Rectal smooth muscle tissue (tissue), 1 donor: Measurements from ENCODE around the gene DHRS13.
A peak's percentile ranks its signal among the peaks of the same experiment; 100 is the strongest.

Experiments
- H3K27ac ChIP-seq: one replicate; pipeline ENCODE4 v1.7.0; 2013; ENCODE audit warnings: low read depth, low read length, inconsistent platforms
- H3K27me3 ChIP-seq: one replicate; pipeline ENCODE4 v1.7.0; 2013; ENCODE audit warnings: low read length; ENCODE audit not compliant: control insufficient read depth, insufficient read depth
- H3K36me3 ChIP-seq: one replicate; pipeline ENCODE4 v1.7.0; 2013; ENCODE audit warnings: low read length; ENCODE audit not compliant: control insufficient read depth, insufficient read depth
- H3K4me1 ChIP-seq: one replicate; pipeline ENCODE4 v1.7.0; 2013; ENCODE audit warnings: low read length; ENCODE audit not compliant: control insufficient read depth, insufficient read depth
- H3K4me3 ChIP-seq: one replicate; pipeline ENCODE4 v1.7.0; 2013; ENCODE audit warnings: low read length
- H3K9ac ChIP-seq: one replicate; pipeline ENCODE4 v1.7.0; 2013; ENCODE audit warnings: low read length

The DHRS13 gene

DNA sequence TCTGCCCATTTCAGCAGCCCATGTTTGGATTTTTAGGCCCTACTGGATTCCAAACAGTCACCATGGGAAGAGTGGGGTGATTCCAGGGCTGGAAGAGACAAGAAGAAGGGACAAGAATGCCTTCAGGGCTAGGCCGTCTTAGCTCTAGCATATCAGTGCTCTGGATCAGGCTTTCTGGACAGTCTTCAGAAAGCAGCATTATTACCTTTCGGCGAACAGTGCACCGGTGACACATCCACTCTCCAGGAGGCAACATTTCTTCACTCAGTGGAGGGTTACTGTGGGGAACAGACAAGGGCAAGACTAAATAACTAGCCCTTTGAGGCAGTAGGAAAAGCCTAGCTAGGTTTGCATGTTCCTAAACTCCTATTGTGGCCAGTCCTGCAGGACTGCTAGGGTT is 23.9 kb upstream of the DHRS13 start:
- peak overlapping the region; percentile 22 for H3K9ac ChIP-seq
- no peak overlapping the region for H3K27ac ChIP-seq
- no peak overlapping the region for H3K4me3 ChIP-seq
- peaks cover 14% of the 10 kb centered on the region for H3K36me3 ChIP-seq
- no peaks in the 10 kb centered on the region for H3K27me3 ChIP-seq
- no peaks in the 10 kb centered on the region for H3K4me1 ChIP-seq

DNA sequence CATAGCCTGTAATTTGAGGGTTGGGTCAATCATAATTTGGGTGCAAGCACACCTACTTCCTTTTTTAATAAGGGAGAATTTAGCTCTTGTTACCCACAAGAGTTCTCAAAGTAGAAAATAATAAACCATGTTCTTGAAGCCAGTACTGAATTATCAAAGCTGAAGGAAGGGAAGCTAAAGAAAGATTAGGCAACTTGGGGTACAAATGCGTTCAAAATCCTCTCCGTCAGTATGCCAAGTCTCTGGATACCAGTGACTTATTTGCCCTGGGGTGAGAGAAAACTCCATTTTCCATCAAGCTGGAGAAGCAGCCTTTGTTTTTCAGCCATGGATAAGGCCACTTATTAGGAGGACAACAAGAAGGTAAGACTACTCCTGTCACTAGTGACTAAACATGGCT is 23.5 kb upstream of the DHRS13 start:
- H3K27me3 ChIP-seq = no peaks in the 10 kb centered on the region
- H3K9ac ChIP-seq = peak overlapping the region; percentile 22
- H3K4me1 ChIP-seq = no peaks in the 10 kb centered on the region
- no peak overlapping the region for H3K4me3 ChIP-seq
- H3K27ac ChIP-seq = no peak overlapping the region
- H3K36me3 ChIP-seq = peaks cover 17% of the 10 kb centered on the region

DNA sequence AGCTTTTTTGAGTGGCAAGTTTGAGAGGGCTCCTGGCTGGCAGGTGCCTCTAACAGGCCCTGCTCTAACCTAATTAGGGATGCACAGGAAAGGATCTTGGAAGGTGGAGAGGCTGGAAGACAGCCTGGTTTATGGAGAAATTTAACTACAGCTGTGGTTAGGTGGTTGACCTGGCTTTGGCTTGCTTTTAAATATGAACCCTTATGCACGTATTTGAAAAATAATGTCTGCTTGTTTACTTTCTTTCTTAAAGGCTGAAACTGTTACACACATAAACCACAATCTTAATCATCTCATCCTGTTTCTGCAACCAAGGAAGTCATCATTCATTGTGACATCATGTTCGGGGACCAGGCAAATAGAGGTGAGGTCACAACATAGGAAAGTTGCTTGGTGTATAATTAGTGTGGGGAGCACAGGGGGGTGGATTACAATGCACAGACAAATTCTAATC is 23.1 kb upstream of the DHRS13 start:
- Histone ChIP-seq H3K9ac (no peak overlapping the region), H3K4me3 (no peak overlapping the region), H3K4me1 (no peaks in the 10 kb centered on the region), H3K36me3 (peaks cover 19% of the 10 kb centered on the region), H3K27ac (no peak overlapping the region), H3K27me3 (no peaks in the 10 kb centered on the region)

DNA sequence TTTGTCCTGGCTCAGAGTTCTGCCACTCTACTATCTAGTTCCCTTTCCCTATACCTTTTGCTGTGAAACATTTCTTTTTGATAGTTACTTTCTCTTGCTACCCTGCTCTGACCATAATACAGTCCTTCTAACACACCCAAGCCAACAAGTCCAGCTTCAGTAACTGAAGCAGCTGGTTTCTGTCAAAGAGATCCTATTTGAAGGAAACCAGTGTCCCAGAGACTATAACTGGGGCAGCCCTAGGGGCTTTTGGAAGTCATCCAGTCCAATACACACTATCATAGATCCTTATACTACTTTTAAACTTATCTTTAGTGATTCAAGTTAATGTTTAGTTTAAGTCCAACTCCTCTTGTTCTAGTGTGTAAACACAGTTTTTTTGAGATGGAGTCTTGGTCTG is 17.3 kb upstream of the DHRS13 start:
- H3K9ac ChIP-seq = no peak overlapping the region
- no peaks in the 10 kb centered on the region for H3K27me3 ChIP-seq
- H3K4me1 ChIP-seq = no peaks in the 10 kb centered on the region
- peaks cover 51% of the 10 kb centered on the region for H3K36me3 ChIP-seq
- no peak overlapping the region for H3K4me3 ChIP-seq
- no peak overlapping the region for H3K27ac ChIP-seq

DNA sequence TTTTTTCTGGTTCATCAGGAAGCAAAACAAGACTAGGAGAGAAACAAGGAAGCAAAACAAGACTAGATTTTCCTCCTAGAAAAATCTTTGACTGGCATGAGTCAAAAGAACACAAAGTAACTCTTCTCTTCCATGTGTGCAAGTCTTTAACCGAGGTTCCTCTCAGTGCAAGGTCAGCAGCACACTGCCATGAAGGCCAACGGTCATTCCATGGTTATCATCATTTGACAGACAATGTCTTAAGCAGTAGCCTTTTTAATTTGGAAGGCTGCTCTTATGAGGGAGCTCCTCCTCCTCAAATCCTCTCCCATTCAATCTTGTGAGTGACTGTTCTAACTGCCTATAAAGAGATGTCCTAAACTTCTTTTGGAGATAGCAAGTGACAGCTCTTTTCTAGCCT is 15.4 kb upstream of the DHRS13 start:
- Histone ChIP-seq H3K36me3 (peaks cover 54% of the 10 kb centered on the region), H3K4me3 (no peak overlapping the region), H3K27ac (no peak overlapping the region), H3K27me3 (no peaks in the 10 kb centered on the region), H3K4me1 (no peaks in the 10 kb centered on the region), H3K9ac (no peak overlapping the region)

DNA sequence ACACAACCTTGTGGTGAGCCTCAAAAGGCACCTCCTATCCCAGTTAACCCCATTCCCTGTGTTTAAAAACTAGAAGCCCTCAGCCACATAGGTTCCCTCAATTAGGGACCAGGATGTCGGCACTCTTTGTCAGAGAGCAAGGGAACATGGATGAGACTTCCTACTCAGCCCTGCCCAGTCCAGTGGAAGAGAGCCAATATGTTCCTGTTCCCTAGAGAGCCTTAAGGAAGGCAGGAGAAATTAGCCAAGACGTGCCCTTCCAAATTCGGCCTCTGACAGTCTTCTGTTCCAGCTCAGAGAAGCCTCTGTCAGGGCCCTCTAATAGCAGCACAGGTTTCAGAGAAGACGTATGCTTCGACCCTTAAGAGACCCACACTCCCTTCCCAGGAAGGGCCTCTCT is 14.6 kb upstream of the DHRS13 start:
- no peak overlapping the region for H3K9ac ChIP-seq
- peaks cover 62% of the 10 kb centered on the region for H3K36me3 ChIP-seq
- no peaks in the 10 kb centered on the region for H3K4me1 ChIP-seq
- H3K4me3 ChIP-seq = no peak overlapping the region
- H3K27ac ChIP-seq = no peak overlapping the region
- no peaks in the 10 kb centered on the region for H3K27me3 ChIP-seq

DNA sequence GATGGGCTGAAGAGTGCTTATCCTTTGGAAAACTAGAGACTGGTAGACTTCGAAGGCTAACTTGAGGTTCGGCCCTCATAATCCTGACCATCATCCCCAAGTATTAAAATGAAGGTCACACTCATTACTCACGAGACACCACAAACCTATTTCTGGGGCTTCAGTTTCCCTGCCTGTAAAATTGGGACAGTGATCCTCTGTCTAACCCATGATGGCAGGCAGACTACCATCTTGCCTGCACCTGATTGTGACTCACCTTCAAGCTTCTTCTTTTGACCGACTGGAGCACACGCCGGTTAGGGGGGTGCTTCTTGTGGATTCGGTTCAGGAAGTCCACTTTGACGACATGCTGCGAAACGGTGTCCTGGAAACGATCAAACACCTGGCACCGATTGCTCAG is 14.2 kb upstream of the DHRS13 start:
- Histone ChIP-seq H3K9ac (no peak overlapping the region), H3K27ac (no peak overlapping the region), H3K4me3 (no peak overlapping the region), H3K36me3 (peaks cover 67% of the 10 kb centered on the region), H3K27me3 (no peaks in the 10 kb centered on the region), H3K4me1 (no peaks in the 10 kb centered on the region)

DNA sequence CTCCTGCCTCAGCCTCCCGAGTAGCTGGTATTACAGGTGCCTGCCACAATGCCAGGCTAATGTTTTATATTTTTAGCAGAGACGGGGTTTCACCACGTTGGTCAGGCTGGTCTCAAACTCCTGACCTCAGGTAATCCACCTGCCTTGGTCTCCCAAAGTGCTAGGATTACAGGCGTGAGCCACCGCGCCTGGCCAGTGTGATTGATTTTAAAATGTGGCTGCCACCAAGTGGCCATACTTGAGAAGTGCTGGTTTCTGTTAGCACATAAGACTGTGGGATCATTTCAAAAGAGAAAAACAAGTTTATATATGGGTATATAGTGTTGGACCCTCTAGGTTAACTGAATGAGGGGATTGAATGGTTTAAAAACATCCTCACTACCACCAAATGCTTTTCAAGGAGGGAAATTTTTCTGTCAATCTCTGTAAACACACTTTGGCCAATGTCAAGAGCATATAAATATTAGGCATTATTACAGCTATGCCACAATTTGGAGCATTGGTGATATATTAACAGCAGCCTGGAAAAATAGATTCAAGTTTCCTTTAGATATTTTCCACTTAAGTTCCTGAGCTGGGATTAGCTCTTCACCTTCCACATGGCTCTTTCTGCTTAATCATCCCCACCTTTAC is 13.5 kb upstream of the DHRS13 start:
- no peak overlapping the region for H3K27ac ChIP-seq
- peaks cover 69% of the 10 kb centered on the region for H3K36me3 ChIP-seq
- H3K9ac ChIP-seq = no peak overlapping the region
- no peak overlapping the region for H3K4me3 ChIP-seq
- no peaks in the 10 kb centered on the region for H3K4me1 ChIP-seq
- no peaks in the 10 kb centered on the region for H3K27me3 ChIP-seq

DNA sequence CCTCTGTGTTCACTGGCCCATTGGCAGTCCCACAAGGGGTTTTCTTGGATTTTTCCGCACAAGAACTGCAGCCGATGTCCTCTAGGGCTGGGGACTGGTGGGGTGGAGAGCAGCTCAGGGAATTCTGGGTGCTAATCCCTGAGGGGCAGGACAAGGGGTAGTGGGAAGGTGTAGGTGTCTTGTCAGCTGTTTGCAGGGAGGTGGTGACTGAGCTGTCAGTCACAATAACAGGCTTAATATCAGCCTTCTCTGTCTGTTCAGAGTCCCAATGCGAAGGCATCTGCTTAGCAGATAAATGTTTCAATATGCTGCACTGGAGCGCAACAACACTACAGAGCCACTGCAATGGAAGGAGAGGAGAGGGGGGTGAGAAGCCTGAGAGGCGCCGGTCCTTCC is 10.1 kb upstream of the DHRS13 start:
- peaks cover 83% of the 10 kb centered on the region for H3K36me3 ChIP-seq
- H3K9ac ChIP-seq = no peak overlapping the region
- H3K4me1 ChIP-seq = peaks cover 13% of the 10 kb centered on the region
- no peak overlapping the region for H3K4me3 ChIP-seq
- no peaks in the 10 kb centered on the region for H3K27me3 ChIP-seq
- H3K27ac ChIP-seq = no peak overlapping the region

DNA sequence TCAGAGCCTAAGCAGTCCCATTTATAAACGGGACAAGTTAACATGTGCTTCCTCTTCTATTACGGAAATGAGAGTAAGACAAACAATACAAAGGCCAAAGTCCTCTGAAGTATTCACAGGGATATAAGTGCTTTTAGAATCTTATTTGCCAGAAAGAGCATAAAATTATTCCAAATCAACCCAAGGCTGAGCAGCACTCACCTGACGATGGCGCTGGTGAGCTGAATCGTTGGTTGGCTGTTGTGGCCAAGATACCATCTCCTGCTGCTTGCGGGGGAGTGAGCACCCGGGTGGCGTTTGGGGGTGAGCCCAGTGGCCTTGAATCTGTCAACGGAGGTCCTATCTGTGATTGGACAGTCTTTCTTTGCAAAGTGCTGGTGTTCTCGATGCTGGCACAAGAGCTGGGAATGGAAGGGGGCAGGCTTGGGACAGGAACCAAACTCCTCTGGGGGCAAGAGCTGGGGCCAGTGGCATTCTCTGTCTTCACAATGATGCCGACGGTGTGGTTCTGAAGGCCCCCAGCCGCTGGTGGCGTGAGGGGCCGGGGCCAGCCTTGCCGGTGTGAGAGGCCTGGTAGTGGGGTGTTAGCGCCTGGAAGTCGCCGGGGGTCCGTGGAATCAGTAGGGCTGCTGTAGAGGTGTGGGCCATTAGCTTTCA is 9.5 kb upstream of the DHRS13 start:
- Histone ChIP-seq H3K4me3 (no peak overlapping the region), H3K27me3 (no peaks in the 10 kb centered on the region), H3K27ac (no peak overlapping the region), H3K36me3 (peaks cover 81% of the 10 kb centered on the region), H3K9ac (no peak overlapping the region), H3K4me1 (peaks cover 18% of the 10 kb centered on the region)

DNA sequence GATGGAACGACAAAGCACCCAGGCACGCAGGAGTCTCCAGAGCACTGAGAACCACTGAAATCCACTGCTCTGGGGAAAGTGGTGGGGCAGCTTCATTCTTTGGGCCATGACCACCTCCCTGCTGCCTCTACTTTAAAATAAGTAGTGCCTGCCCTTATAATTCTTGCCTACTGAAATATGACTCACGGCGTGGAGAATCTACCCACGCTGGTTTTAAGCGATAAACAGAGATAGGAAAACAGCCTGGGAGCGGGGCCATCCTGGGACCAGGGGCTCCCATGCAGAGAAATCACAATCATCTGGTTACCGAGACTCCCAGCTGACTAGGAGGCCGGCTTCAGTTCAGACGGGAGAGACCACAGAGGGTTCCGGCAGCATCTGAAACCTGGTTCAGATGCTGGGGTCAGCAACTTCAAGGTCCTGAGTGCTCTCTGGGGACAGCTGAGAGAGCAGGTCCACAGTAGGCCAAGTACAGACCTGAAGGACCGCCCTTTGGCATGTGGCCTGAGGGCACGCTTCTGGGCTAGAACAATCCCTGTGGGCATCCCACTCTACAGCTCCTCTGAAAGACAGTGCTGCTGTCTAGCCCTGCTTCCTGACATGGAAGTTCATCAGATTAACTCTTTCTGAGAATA is 8.6 kb upstream of the DHRS13 start:
- Histone ChIP-seq H3K9ac (no peak overlapping the region), H3K27ac (no peak overlapping the region), H3K27me3 (no peaks in the 10 kb centered on the region), H3K36me3 (peaks cover 81% of the 10 kb centered on the region), H3K4me3 (no peak overlapping the region), H3K4me1 (peaks cover 25% of the 10 kb centered on the region)

DNA sequence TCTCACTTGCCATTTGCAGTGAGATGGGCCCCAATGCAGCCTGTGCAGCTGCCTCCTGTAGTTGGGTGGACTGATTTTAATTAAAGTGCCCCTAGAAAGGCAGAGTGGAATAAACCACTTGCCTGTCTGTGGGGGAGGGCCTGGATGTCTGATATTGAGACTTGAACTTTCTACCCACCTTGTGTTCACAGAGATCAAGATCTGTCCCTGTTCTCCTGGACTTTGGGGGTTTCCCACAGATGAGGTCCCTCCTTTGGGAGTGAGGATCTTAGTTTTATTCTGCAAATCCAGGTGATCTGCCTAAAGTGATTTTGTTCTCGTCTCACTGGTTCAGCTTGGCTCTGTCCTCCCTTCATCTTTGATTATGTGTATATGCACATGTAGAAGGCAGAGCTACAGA is 7.7 kb upstream of the DHRS13 start:
- H3K27me3 ChIP-seq = no peaks in the 10 kb centered on the region
- no peak overlapping the region for H3K9ac ChIP-seq
- H3K4me3 ChIP-seq = no peak overlapping the region
- peaks cover 25% of the 10 kb centered on the region for H3K4me1 ChIP-seq
- H3K27ac ChIP-seq = no peak overlapping the region
- peaks cover 82% of the 10 kb centered on the region for H3K36me3 ChIP-seq
